Gastrocnemius medialis (tissue), 4 donors: Measurements from ENCODE around the gene ID2.
"Not testable (repeated sequence)": the region's sequence is repeated elsewhere in the genome, so short reads cannot be mapped to it uniquely, and the experiment has no call there.

Source experiments
- POLR2A ChIP-seq, 2 donors: fragments of 450-650 bp; IDR thresholded peaks; one replicate each; pipeline ENCODE4 v1.6.1; 2017; ENCODE audit warnings: antibody characterized with exemption in 2 of 2, mild to moderate bottlenecking in 2 of 2, moderate library complexity in 2 of 2
- TF ChIP-seq, protein P1 (sequence below), 5 experiments: fragments of 450-650 bp in 3 of 5; fragments of 200-600 bp in 2 of 5; sonication (generic) in 2 of 5; IDR thresholded peaks in 4 of 5; conservative IDR thresholded peaks in 1 of 5; 1 replicate in 4 of 5; 2 replicates in 1 of 5; pipeline ENCODE4 v1.5.1; 2016 to 2019; ENCODE audit warnings: antibody characterized with exemption in 5 of 5, mild to moderate bottlenecking in 3 of 5, moderate library complexity in 3 of 5

DNA sequence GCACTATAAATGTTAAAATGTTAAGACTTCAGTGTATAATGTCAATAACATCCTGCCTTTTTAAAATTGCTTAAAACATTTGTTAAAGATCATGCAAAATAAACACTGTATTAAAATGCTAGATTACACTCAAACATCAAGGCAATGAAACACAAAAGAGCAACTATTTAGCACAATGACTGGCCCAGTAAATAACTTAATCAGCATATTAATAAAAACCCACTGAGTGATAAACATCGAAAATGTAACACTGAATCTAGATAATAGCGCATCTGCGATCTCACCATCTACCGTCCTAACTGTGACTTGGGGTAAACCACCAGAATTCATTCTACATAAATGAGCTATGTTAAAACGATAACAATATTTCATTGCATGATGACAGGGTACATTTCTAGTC, 47.2 kb downstream of the ID2 start:
- not testable (repeated sequence) for TF ChIP-seq POLR2A (IDR thresholded peaks at IDR 0.05)
- TF ChIP-seq, protein P1, sequence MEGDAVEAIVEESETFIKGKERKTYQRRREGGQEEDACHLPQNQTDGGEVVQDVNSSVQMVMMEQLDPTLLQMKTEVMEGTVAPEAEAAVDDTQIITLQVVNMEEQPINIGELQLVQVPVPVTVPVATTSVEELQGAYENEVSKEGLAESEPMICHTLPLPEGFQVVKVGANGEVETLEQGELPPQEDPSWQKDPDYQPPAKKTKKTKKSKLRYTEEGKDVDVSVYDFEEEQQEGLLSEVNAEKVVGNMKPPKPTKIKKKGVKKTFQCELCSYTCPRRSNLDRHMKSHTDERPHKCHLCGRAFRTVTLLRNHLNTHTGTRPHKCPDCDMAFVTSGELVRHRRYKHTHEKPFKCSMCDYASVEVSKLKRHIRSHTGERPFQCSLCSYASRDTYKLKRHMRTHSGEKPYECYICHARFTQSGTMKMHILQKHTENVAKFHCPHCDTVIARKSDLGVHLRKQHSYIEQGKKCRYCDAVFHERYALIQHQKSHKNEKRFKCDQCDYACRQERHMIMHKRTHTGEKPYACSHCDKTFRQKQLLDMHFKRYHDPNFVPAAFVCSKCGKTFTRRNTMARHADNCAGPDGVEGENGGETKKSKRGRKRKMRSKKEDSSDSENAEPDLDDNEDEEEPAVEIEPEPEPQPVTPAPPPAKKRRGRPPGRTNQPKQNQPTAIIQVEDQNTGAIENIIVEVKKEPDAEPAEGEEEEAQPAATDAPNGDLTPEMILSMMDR (IDR thresholded peaks at IDR 0.05 in 4 of 5, conservative IDR thresholded peaks at IDR 0.05 in 1 of 5), result not testable (repeated sequence)
